Activated naive CD4-positive, alpha-beta T cell treated with Interleukin-2 at 50 U/mL for 16 hours (primary cell): ENCODE results near the gene BBS5.
A peak's percentile ranks its signal among the peaks of the same experiment; 100 is the strongest.
"Not testable (repeated sequence)": the region's sequence is repeated elsewhere in the genome, so short reads cannot be mapped to it uniquely, and the experiment has no call there.

Experiments used
- DNase-seq: peaks from one replicate; pipeline ENCODE4 v3.0.0-alpha.2; 2020

Gene BBS5

GRCh38 chr2:169479257-169480078, at the start of gene BBS5:
BBS5 (plus strand) TSS chr2:169479494; CDS start chr2:169479554, 60 bp downstream.
- DNase-seq = peak; percentile 78

- not testable (repeated sequence) for DNase-seq
Measured at GRCh38 chr2:169431772-169432171, 47.5 kb upstream of the BBS5 start.

- not testable (repeated sequence) for DNase-seq
Measured at GRCh38 chr2:169434236-169434635, 45.1 kb upstream of the BBS5 start.

GRCh38 chr2:169438466-169439072, 40.7 kb upstream of the BBS5 start:
- no peak for DNase-seq

GRCh38 chr2:169439900-169440299, 39.4 kb upstream of the BBS5 start:
- DNase-seq = no peak

- DNase-seq = no peak
Measured at GRCh38 chr2:169446452-169446851, 32.8 kb upstream of the BBS5 start.

GRCh38 chr2:169448316-169448715, 31.0 kb upstream of the BBS5 start:
- DNase-seq = no peak

GRCh38 chr2:169448865-169449264, 30.4 kb upstream of the BBS5 start:
- DNase-seq = no peak

GRCh38 chr2:169452080-169452479, 27.2 kb upstream of the BBS5 start:
- no peak for DNase-seq

- not testable (repeated sequence) for DNase-seq
Measured at GRCh38 chr2:169453044-169453443, 26.2 kb upstream of the BBS5 start.

GRCh38 chr2:169461143-169461542, 18.2 kb upstream of the BBS5 start:
- no peak for DNase-seq

- DNase-seq = no peak
Measured at GRCh38 chr2:169462896-169463695, 16.2 kb upstream of the BBS5 start.

GRCh38 chr2:169464466-169464865, 14.8 kb upstream of the BBS5 start:
- DNase-seq = no peak

GRCh38 chr2:169464882-169465281, 14.4 kb upstream of the BBS5 start:
- no peak for DNase-seq

- no peak for DNase-seq
Measured at GRCh38 chr2:169468841-169469240, 10.5 kb upstream of the BBS5 start.

GRCh38 chr2:169469952-169470572, 9.2 kb upstream of the BBS5 start:
- no peak for DNase-seq

- DNase-seq = no peak
Measured at GRCh38 chr2:169472249-169472648, 7.0 kb upstream of the BBS5 start.

GRCh38 chr2:169476459-169476858, 2.8 kb upstream of the BBS5 start:
- no peak for DNase-seq

GRCh38 chr2:169478339-169478738, 955 bp upstream of the BBS5 start:
- no peak for DNase-seq

GRCh38 chr2:169478745-169479256, 493 bp upstream of the BBS5 start:
- DNase-seq = no peak

- DNase-seq = no peak
Measured at GRCh38 chr2:169480079-169480465, 778 bp downstream of the BBS5 start.

GRCh38 chr2:169485650-169486138, 6.4 kb downstream of the BBS5 start:
- DNase-seq = no peak

- DNase-seq = no peak
Measured at GRCh38 chr2:169486487-169486886, 7.2 kb downstream of the BBS5 start.
